Naive thymus-derived CD4-positive, alpha-beta T cell (primary cell): Measurements from ENCODE around the gene C18orf63. TPM values are rescaled to one million over a fixed set of nuclear protein-coding genes. Genes with fewer than 3 reads are reported as not detected.
A peak's percentile ranks its signal among the peaks of the same experiment; 100 is the strongest.

ENCODE experiments used
- ATAC-seq: fragments of 150-1000 bp; cut with Tn5 transposase; 2 replicates; pipeline ENCODE4 v1.10.0; 2021; ENCODE audit warnings: mild to moderate bottlenecking, moderate library complexity
- CTCF ChIA-PET: fragments of 350-600 bp; sonication (Branson Sonifier 250); formaldehyde crosslinking; loops from one replicate; lab custom pipeline; 2021; ENCODE audit warnings: antibody characterized with exemption; lab: Charles Lee
- POLR2A ChIA-PET: fragments of 350-600 bp; sonication (Branson Sonifier 250); formaldehyde crosslinking; loops from one replicate; lab custom pipeline; 2021; ENCODE audit warnings: antibody characterized with exemption, inconsistent platforms; lab: Charles Lee
- DNase-seq, 9 donors: peaks; one replicate each; pipeline versions ENCODE4 v3.0.0 to v3.0.0-alpha.2; 2020 to 2022; ENCODE audit warnings: mixed read lengths in 1 of 9
- H3K27ac ChIP-seq: one replicate; pipeline ENCODE4 v1.7.0; 2013; ENCODE audit warnings: mild to moderate bottlenecking, low read depth, low read length, moderate library complexity
- H3K27me3 ChIP-seq, 2 donors: one replicate each; pipeline ENCODE4 v1.7.0; 2013; ENCODE audit warnings: low read length in 2 of 2, mild to moderate bottlenecking in 2 of 2, moderate library complexity in 2 of 2; ENCODE audit not compliant: control insufficient read depth in 2 of 2, insufficient read depth in 2 of 2
- H3K36me3 ChIP-seq, 3 experiments: 1 replicate in 2 of 3; 2 replicates in 1 of 3; pipeline ENCODE4 v1.7.0; 2013; ENCODE audit warnings: low read length in 3 of 3, mild to moderate bottlenecking in 3 of 3, moderate library complexity in 1 of 3; ENCODE audit not compliant: insufficient read depth in 3 of 3, control insufficient read depth in 2 of 3
- H3K4me1 ChIP-seq, 2 donors: one replicate each; pipeline ENCODE4 v1.7.0; 2013; ENCODE audit warnings: low read length in 2 of 2, mild to moderate bottlenecking in 2 of 2, moderate library complexity in 1 of 2; ENCODE audit not compliant: control insufficient read depth in 2 of 2, insufficient read depth in 2 of 2
- H3K4me3 ChIP-seq: 2 replicates; pipeline ENCODE4 v1.7.0; 2013; ENCODE audit warnings: mild to moderate bottlenecking, low read length
- H3K9me3 ChIP-seq, 3 experiments: 1 replicate in 2 of 3; 2 replicates in 1 of 3; pipeline ENCODE4 v1.7.0; 2013; ENCODE audit warnings: low read length in 3 of 3; ENCODE audit not compliant: control insufficient read depth in 2 of 3
- H3K27ac Mint-ChIP-seq, 9 donors: one replicate each; pipeline ENCODE4 v1.8.0; 2020 to 2022; ENCODE audit warnings: mixed read lengths in 9 of 9, mild to moderate bottlenecking in 8 of 9, moderate library complexity in 5 of 9, inconsistent platforms in 2 of 9
- H3K27me3 Mint-ChIP-seq, 5 donors: one replicate each; pipeline ENCODE4 v1.8.0; 2021 to 2022; ENCODE audit warnings: mixed read lengths in 5 of 5, mild to moderate bottlenecking in 1 of 5
- H3K36me3 Mint-ChIP-seq, 5 donors: one replicate each; pipeline ENCODE4 v1.8.0; 2020 to 2022; ENCODE audit warnings: mixed read lengths in 5 of 5, mild to moderate bottlenecking in 3 of 5, inconsistent platforms in 1 of 5
- H3K4me1 Mint-ChIP-seq, 7 donors: one replicate each; pipeline ENCODE4 v1.8.0; 2020 to 2022; ENCODE audit warnings: mixed read lengths in 7 of 7, mild to moderate bottlenecking in 3 of 7, inconsistent platforms in 1 of 7
- H3K4me3 Mint-ChIP-seq, 10 donors: one replicate each; pipeline ENCODE4 v1.8.0; 2020 to 2022; ENCODE audit warnings: mild to moderate bottlenecking in 10 of 10, mixed read lengths in 10 of 10, moderate library complexity in 6 of 10, inconsistent platforms in 2 of 10
- H3K9me3 Mint-ChIP-seq, 11 donors: one replicate each; pipeline ENCODE4 v1.8.0; 2020 to 2022; ENCODE audit warnings: mixed read lengths in 11 of 11, mild to moderate bottlenecking in 4 of 11, inconsistent platforms in 1 of 11, moderate library complexity in 1 of 11
- intact Hi-C, 2 donors: fragments of 100-400 bp; cut with micrococcal nuclease; formaldehyde crosslinking; loops; one replicate each; pipeline ENCODE4 v1.15.1; 2023
- polyA plus RNA-seq, 2 donors: library from polyadenylated mRNA; unstranded; fragments of 300-500 nt; fragmentation: Illumina TruSeq; gene quantifications; one replicate each; pipeline ENCODE4 v1.2.3, GENCODE V29; 2021
- total RNA-seq, 6 experiments: library from RNA in 5 of 6; stranded (reverse) in 5 of 6; gene quantifications; 1 replicate in 5 of 6; 2 replicates in 1 of 6; pipeline ENCODE4 v1.2.3 and lab custom pipeline; 2021 to 2026

The C18orf63 gene
- total and polyA plus RNA-seq, 7 experiments from 2014 or later, result not detected

DNA sequence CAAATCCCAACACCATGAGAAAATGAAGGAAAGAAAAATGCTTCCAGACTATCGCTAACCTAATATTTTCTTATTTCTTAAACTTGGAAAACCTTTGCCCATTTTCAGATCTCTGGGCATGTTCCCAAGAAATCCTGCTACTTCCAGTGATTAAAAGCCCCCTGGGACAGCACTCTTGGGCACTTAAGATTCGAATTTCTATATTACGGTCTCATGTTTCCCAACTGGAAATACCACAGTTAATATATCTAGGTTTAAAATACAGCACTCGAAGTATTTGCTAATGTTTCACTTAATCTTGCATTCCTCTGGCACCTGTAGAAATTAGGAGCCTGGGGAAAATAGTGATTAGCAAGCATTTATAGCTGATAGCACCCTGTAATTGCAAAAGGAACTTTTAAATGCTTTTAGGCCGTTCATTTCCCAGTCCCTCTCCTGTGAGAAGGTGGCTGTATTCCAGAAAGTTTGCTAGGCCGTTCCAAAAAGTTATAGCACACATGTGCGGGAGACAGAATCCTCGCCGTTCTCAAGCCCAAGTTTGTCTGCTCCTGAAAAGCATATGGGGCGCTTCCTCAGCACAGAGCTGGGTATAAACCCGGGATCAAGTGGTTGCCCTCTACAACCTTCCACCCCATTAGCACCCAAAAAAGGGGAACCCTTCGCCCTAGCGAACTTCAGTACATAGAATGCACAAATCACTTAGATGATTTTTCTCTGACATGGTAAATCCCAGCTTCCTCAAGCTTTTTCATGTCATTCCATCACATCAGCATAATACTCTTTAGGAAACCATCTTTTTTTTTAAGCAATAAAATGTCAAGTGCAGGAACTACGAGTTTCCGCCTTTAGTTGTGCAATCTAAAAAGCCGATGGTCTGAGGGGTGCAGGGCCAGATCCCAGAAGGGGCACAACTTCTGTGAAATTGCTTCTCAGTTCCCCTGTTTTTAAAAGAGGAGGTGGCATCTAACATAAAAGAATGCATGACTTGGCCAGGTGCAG lies 80.8 kb downstream of the C18orf63 start:
- POLR2A ChIA-PET, result interaction anchor here (0.6 kb wide), 1 partner anchor 54 kb away, joined by 3 read pairs; no protein-coding TSS in a partner anchor
- H3K4me1 ChIP-seq, result peaks cover 0 to 4% of the 10 kb centered on the region in 2 donors
- H3K4me1 Mint-ChIP-seq, result peaks cover 11 to 27% (median 16%) of the 10 kb centered on the region in 7 donors
- H3K9me3 Mint-ChIP-seq, result no peaks in the 10 kb centered on the region
- CTCF ChIA-PET, result no interaction called here
- H3K27ac ChIP-seq, result no peak overlapping the region
- ATAC-seq, result no peak
- intact Hi-C loops, result no loop called here
- no peaks in the 10 kb centered on the region for H3K9me3 ChIP-seq
- no peak for DNase-seq
- no peak overlapping the region for H3K4me3 Mint-ChIP-seq
- peaks cover 0 to 55% (median 7%) of the 10 kb centered on the region in 5 donors for H3K27me3 Mint-ChIP-seq
- no peaks in the 10 kb centered on the region for H3K36me3 ChIP-seq
- no peaks in the 10 kb centered on the region for H3K36me3 Mint-ChIP-seq
- no peaks in the 10 kb centered on the region for H3K27me3 ChIP-seq
- no peak overlapping the region for H3K4me3 ChIP-seq
- peak overlapping the region in 1 of 9 donors; percentile 49 for H3K27ac Mint-ChIP-seq

DNA sequence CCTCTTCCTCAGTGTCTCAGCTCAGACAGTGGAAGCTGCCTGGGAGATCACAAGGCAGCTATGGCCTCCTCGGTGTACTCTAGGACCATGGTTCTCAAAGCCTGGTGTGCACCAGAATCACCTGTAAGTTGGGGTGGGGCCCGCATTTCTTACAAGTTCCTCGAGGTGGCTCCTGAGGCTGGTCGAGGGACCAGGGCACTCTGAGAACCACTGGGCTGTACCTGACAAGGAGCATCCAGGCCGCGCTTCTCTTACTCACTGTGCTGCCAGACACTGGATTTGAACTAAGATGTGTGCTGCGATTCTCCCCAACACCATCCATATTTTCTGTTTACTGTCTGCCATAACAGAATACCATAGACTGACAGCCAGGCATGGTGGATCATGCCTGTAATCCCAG lies 81.9 kb downstream of the C18orf63 start:
- Mint-ChIP-seq H3K4me3 (no peak overlapping the region), H3K4me1 (peaks cover 11 to 29% (median 16%) of the 10 kb centered on the region in 7 donors), H3K9me3 (no peaks in the 10 kb centered on the region), H3K36me3 (no peaks in the 10 kb centered on the region), H3K27me3 (peaks cover 0 to 48% (median 7%) of the 10 kb centered on the region in 5 donors), H3K27ac (peak overlapping the region in 2 of 9 donors; percentile 36 to 49)
- Histone ChIP-seq H3K27ac (no peak overlapping the region), H3K4me1 (peaks cover 0 to 4% of the 10 kb centered on the region in 2 donors), H3K9me3 (no peaks in the 10 kb centered on the region), H3K4me3 (no peak overlapping the region), H3K36me3 (no peaks in the 10 kb centered on the region), H3K27me3 (no peaks in the 10 kb centered on the region)
- no peak for ATAC-seq
- ChIA-PET POLR2A (no interaction called here), CTCF (no interaction called here)
- DNase-seq, result no peak
- intact Hi-C loops, result no loop called here

DNA sequence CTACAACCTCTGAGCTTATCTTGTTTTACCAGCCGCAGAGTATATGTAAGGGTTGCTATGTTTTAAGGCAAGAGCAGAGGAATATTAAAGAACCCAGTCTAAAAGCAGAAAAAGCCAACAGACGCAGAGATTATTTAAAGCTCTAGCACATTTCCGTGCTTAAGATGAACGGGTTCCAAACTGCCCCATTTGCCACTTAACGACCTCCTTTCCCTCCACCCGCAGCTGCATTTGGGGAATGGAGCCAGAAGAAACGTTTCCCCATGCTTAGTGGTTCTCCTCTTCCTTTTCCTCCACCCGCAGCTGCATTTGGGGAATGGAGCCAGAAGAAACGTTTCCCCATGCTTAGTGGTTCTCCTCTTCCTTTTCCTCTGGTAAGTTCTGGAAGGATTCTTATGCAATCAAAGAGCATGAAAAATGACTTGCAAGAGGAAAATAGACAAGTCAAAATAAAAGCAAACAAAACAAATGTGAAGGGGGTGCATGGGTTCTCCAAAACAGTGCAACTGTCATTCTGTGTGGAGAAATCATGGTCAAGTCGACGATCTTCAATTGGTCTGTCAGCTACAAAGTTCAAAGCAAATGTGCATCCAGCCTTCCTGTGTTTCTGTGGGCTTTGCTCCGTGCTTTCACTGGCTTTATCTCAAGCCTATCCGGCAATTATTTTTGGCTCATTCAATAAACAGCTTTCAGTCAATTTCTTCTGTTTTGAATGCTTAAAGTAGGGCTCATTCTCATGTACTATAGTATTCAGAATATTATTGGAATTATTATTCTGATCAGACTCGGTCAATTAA lies 83.7 kb downstream of the C18orf63 start:
- DNase-seq (no peak), ATAC-seq (no peak)
- CTCF ChIA-PET, result interaction anchor here (1.1 kb wide), 1 partner anchor 94 kb away, joined by 3 read pairs; no protein-coding TSS in a partner anchor
- peak overlapping the region in 5 of 10 donors; percentile 6 to 49 (median 34) for H3K4me3 Mint-ChIP-seq
- Histone ChIP-seq H3K4me1 (peaks cover 0 to 4% of the 10 kb centered on the region in 2 donors), H3K9me3 (no peaks in the 10 kb centered on the region), H3K36me3 (no peaks in the 10 kb centered on the region), H3K27ac (no peak overlapping the region), H3K4me3 (no peak overlapping the region), H3K27me3 (no peaks in the 10 kb centered on the region)
- peaks cover 0 to 33% (median 5%) of the 10 kb centered on the region in 5 donors for H3K27me3 Mint-ChIP-seq
- peak overlapping the region in 1 of 9 donors; percentile 49 for H3K27ac Mint-ChIP-seq
- POLR2A ChIA-PET, result interaction anchor here (0.5 to 1.2 kb wide), 3 partner anchors 21 to 97 kb away, joined by 3 to 7 read pairs (median 3); partner anchors contain the start of gene CNDP2
- H3K9me3 Mint-ChIP-seq, result no peaks in the 10 kb centered on the region
- H3K36me3 Mint-ChIP-seq, result no peaks in the 10 kb centered on the region
- intact Hi-C loops, result no loop called here
- peaks cover 11 to 29% (median 16%) of the 10 kb centered on the region in 7 donors for H3K4me1 Mint-ChIP-seq

- peaks cover 0 to 4% of the 10 kb centered on the region in 2 donors for H3K4me1 ChIP-seq
- ChIA-PET POLR2A (interaction anchor here (2.6 kb wide), 1 partner anchor 27 kb away, joined by 10 read pairs; no protein-coding TSS in a partner anchor), CTCF (no interaction called here)
Measured at GRCh38 chr18:74400813-74401212, 85.2 kb downstream of the C18orf63 start.

DNA sequence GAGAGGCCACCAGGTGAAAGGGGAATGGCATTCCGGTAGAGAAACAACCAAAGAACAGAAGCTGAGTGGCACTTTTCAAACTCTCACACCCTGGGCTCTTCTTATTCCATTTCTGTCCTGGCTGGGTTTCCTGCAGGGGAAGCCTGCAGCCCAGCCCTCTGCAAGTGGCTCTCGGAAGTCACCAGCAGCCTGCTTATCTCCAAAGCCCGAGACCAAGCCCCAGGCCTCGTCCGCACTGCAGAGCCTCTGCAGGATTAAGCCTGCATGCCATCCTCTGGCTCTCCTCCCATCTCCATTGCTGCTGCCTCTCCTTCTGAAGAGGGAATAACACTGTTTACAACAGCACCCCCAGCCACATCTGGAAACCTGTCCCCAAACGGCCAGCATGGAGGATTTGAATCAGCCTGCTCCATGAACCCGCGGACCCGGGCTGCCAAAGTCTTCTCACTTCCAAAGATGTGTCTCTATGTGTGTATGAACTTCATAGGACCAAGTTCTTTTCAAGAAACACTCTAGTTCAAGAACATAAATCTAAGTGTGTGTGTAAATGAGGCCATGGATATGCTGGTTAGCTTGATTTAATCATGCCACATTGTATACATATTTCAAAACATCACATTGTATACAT lies 87.3 kb downstream of the C18orf63 start:
- peaks cover 0 to 9% (median 0%) of the 10 kb centered on the region in 5 donors for H3K36me3 Mint-ChIP-seq
- H3K27me3 Mint-ChIP-seq, result peaks cover 0 to 17% (median 0%) of the 10 kb centered on the region in 5 donors
- H3K27ac Mint-ChIP-seq, result peak overlapping the region in 1 of 9 donors; percentile 55
- CTCF ChIA-PET, result no interaction called here
- H3K36me3 ChIP-seq, result no peaks in the 10 kb centered on the region
- H3K4me3 Mint-ChIP-seq, result no peak overlapping the region
- DNase-seq (no peak), ATAC-seq (no peak)
- no peaks in the 10 kb centered on the region for H3K9me3 ChIP-seq
- no peak overlapping the region for H3K27ac ChIP-seq
- POLR2A ChIA-PET, result no interaction called here
- H3K4me3 ChIP-seq, result no peak overlapping the region
- no peaks in the 10 kb centered on the region for H3K27me3 ChIP-seq
- peaks cover 18 to 44% (median 23%) of the 10 kb centered on the region in 7 donors for H3K4me1 Mint-ChIP-seq
- intact Hi-C loops, result no loop called here
- peaks cover 5 to 10% of the 10 kb centered on the region in 2 donors for H3K4me1 ChIP-seq
- H3K9me3 Mint-ChIP-seq, result peaks cover 0 to 4% (median 0%) of the 10 kb centered on the region in 11 donors

More at GRCh38 chr18:74400813-74401212, 85.2 kb downstream of the C18orf63 start:
- no peak overlapping the region for H3K27ac ChIP-seq
- Mint-ChIP-seq H3K4me3 (no peak overlapping the region), H3K27me3 (peaks cover 0 to 21% (median 0%) of the 10 kb centered on the region in 5 donors), H3K36me3 (peaks cover 0 to 5% (median 0%) of the 10 kb centered on the region in 5 donors), H3K4me1 (peaks cover 11 to 29% (median 16%) of the 10 kb centered on the region in 7 donors), H3K9me3 (peaks cover 0 to 4% (median 0%) of the 10 kb centered on the region in 11 donors), H3K27ac (no peak overlapping the region)
- no peaks in the 10 kb centered on the region for H3K9me3 ChIP-seq
- no peak for ATAC-seq
- H3K36me3 ChIP-seq, result no peaks in the 10 kb centered on the region
- intact Hi-C loops, result no loop called here
- no peaks in the 10 kb centered on the region for H3K27me3 ChIP-seq
- H3K4me3 ChIP-seq, result no peak overlapping the region
- no peak for DNase-seq
